ENCODE data around the gene ZFX. TPM values are rescaled to one million over a fixed set of nuclear protein-coding genes. Genes with fewer than 3 reads are reported as not detected.

The ZFX gene
- total and polyA plus RNA-seq, 3 donors from 2014 or later: 10.8 to 45.1 (median 38.5) TPM

- Histone ChIP-seq H3K27ac (no peak overlapping the region), H3K9me3 (no peaks in the 10 kb centered on the region), H3K4me3 (no peak overlapping the region), H3K36me3 (ENCODE audit: low read depth, missing control alignments) (no peaks in the 10 kb centered on the region), H3K4me1 (no peaks in the 10 kb centered on the region), H3K27me3 (no peaks in the 10 kb centered on the region)
- no peak for DNase-seq
- intact Hi-C loops (cut with DNase I; ENCODE audit: low total_unique reads): no loop called here
- TF ChIP-seq POLR2A (IDR thresholded peaks at IDR 0.05) (no peak), CTCF (IDR thresholded peaks at IDR 0.05) (no peak)
- WGBS, 2 donors: 72 to 80% methylated on average over 2 of the region's 2 CpGs
Measured at GRCh38 chrX:24215272-24215671, 65.7 kb downstream of the ZFX start.

GRCh38 chrX:24216037-24216436 lies 66.5 kb downstream of the ZFX start:
- 85 to 88% methylated on average over 4 of the region's 4 CpGs for WGBS, 2 donors
- no peak for TF ChIP-seq POLR2A (IDR thresholded peaks at IDR 0.05)
- no peak for TF ChIP-seq CTCF (IDR thresholded peaks at IDR 0.05)
- H3K36me3 ChIP-seq (ENCODE audit: low read depth, missing control alignments): no peaks in the 10 kb centered on the region
- no peak overlapping the region for H3K27ac ChIP-seq
- DNase-seq: no peak
- no peaks in the 10 kb centered on the region for H3K9me3 ChIP-seq
- no peaks in the 10 kb centered on the region for H3K4me1 ChIP-seq
- intact Hi-C loops (cut with DNase I; ENCODE audit: low total_unique reads): no loop called here
- no peaks in the 10 kb centered on the region for H3K27me3 ChIP-seq
- no peak overlapping the region for H3K4me3 ChIP-seq

- intact Hi-C loops (cut with DNase I; ENCODE audit: low total_unique reads): no loop called here
- Histone ChIP-seq H3K27ac (no peak overlapping the region), H3K4me3 (no peak overlapping the region), H3K4me1 (no peaks in the 10 kb centered on the region), H3K36me3 (ENCODE audit: low read depth, missing control alignments) (no peaks in the 10 kb centered on the region), H3K27me3 (no peaks in the 10 kb centered on the region), H3K9me3 (no peaks in the 10 kb centered on the region)
- DNase-seq: no peak
- no peak for TF ChIP-seq CTCF (IDR thresholded peaks at IDR 0.05)
- no peak for TF ChIP-seq POLR2A (IDR thresholded peaks at IDR 0.05)
- WGBS, 2 donors: 87 to 100% methylated on average over 1 of the region's 1 CpG
Measured at GRCh38 chrX:24216827-24217226, 67.3 kb downstream of the ZFX start.

GRCh38 chrX:24219320-24219719 lies 69.8 kb downstream of the ZFX start:
- DNase-seq: no peak
- Histone ChIP-seq H3K36me3 (ENCODE audit: low read depth, missing control alignments) (no peaks in the 10 kb centered on the region), H3K27me3 (no peaks in the 10 kb centered on the region), H3K9me3 (no peaks in the 10 kb centered on the region), H3K4me3 (no peak overlapping the region), H3K4me1 (no peaks in the 10 kb centered on the region), H3K27ac (no peak overlapping the region)
- WGBS, 2 donors: 73 to 74% methylated on average over 3 to 8 of the region's 8 CpGs
- intact Hi-C loops (cut with DNase I; ENCODE audit: low total_unique reads): no loop called here
- TF ChIP-seq CTCF (IDR thresholded peaks at IDR 0.05) (no peak), POLR2A (IDR thresholded peaks at IDR 0.05) (no peak)

- intact Hi-C loops (cut with DNase I; ENCODE audit: low total_unique reads): no loop called here
- H3K27ac ChIP-seq: no peak overlapping the region
- DNase-seq: no peak
- 83 to 85% methylated on average over 5 of the region's 5 CpGs for WGBS, 2 donors
- H3K4me1 ChIP-seq: no peaks in the 10 kb centered on the region
- no peaks in the 10 kb centered on the region for H3K36me3 ChIP-seq (ENCODE audit: low read depth, missing control alignments)
- H3K9me3 ChIP-seq: no peaks in the 10 kb centered on the region
- no peak for TF ChIP-seq POLR2A (IDR thresholded peaks at IDR 0.05)
- TF ChIP-seq CTCF (IDR thresholded peaks at IDR 0.05): no peak
- H3K4me3 ChIP-seq: no peak overlapping the region
- H3K27me3 ChIP-seq: no peaks in the 10 kb centered on the region
Measured at GRCh38 chrX:24221872-24222271, 72.3 kb downstream of the ZFX start.

All from testis (tissue), 3 donors.